GM19238 (cell line): Measurements from ENCODE around the gene CKS1B.

ENCODE experiments used
- DNase-seq: peaks from one replicate; pipeline ENCODE4 v3.0.0; 2011; ENCODE audit warnings: low spot score; ENCODE audit not compliant: insufficient read length

Gene CKS1B

DNA sequence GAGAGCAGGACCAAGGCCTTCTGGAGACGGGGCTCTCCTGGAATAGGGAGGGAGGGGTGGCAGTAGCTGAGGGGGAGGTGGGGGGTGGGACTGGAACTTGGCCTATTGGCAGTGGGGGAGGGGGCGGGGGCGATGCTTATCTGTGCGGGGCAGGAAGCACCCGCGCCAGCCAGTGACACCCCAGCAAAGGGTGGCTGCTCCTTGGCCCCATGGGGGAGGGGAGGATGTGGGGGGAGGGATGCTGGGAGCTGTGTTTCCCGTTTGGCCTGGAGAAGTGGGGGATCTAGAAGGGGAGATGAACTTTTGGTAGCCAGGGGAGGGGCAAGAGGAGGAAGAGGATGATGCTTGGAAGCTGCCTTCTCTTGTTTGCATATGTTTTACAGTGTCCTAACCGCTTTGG, 39.2 kb downstream of the CKS1B start:
- DNase-seq = no peak

DNA sequence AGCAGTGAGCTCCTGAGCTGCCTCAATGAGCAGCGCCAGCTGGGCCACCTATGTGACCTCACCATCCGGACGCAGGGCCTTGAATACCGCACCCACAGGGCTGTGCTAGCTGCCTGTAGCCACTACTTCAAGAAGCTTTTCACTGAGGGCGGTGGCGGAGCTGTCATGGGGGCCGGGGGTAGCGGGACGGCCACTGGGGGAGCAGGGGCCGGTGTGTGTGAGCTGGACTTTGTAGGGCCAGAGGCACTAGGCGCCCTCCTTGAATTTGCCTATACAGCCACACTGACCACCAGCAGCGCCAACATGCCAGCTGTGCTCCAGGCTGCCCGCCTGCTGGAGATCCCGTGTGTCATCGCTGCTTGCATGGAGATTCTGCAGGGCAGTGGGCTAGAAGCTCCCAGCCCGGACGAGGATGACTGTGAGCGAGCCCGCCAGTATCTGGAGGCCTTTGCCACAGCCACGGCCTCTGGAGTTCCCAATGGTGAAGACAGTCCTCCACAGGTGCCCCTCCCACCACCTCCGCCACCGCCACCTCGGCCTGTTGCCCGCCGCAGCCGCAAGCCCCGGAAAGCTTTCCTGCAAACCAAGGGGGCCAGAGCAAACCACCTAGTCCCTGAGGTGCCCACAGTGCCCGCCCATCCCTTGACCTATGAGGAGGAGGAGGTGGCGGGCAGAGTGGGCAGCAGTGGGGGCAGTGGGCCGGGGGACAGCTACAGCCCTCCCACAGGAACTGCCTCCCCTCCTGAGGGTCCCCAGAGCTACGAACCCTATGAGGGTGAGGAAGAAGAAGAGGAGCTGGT, 40.4 kb downstream of the CKS1B start:
- DNase-seq = no peak

DNA sequence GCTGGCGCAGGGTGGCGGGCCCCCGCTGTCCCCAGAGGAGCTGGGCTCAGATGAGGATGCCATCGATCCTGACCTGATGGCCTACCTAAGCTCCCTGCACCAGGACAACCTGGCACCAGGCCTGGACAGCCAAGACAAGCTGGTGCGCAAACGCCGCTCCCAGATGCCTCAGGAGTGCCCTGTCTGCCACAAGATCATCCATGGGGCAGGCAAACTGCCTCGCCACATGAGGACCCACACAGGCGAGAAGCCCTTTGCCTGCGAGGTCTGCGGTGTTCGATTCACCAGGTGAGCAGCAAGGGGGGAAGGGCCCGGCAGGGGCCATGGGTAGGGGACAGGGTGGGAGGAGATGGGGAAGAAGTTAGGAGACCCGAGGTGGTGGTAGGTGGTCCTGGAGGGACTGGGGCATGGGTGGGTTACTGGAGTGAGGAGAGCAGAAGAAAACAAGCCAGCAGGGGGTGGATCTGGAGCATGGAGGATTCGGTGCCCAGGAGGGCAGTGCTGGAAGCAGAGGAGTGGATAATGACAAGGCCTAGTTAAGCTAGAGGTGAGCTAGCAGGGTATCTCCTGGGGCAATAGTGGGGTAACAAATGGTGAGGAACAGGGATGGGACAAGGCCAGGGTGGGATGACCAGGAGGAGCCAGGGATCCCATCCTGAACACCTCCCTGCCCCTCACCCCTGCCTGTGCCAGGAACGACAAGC, 41.2 kb downstream of the CKS1B start:
- DNase-seq = no peak

DNA sequence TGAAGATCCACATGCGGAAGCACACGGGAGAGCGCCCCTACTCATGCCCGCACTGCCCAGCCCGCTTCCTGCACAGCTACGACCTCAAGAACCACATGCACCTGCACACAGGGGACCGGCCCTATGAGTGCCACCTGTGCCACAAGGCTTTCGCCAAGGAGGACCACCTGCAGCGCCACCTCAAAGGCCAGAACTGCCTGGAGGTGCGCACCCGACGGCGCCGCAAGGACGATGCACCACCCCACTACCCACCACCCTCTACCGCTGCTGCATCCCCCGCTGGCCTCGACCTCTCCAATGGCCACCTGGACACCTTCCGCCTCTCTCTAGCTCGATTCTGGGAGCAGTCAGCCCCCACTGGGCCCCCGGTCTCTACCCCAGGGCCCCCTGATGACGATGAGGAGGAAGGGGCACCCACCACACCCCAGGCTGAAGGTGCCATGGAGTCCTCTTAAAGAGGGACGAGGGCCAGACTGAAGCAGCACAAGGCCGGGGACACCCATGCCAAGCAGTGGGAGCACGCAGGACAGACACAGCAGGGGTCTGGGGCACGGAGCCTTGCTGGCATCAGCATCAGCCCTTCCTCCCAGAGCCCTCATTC, 41.9 kb downstream of the CKS1B start:
- no peak for DNase-seq

DNA sequence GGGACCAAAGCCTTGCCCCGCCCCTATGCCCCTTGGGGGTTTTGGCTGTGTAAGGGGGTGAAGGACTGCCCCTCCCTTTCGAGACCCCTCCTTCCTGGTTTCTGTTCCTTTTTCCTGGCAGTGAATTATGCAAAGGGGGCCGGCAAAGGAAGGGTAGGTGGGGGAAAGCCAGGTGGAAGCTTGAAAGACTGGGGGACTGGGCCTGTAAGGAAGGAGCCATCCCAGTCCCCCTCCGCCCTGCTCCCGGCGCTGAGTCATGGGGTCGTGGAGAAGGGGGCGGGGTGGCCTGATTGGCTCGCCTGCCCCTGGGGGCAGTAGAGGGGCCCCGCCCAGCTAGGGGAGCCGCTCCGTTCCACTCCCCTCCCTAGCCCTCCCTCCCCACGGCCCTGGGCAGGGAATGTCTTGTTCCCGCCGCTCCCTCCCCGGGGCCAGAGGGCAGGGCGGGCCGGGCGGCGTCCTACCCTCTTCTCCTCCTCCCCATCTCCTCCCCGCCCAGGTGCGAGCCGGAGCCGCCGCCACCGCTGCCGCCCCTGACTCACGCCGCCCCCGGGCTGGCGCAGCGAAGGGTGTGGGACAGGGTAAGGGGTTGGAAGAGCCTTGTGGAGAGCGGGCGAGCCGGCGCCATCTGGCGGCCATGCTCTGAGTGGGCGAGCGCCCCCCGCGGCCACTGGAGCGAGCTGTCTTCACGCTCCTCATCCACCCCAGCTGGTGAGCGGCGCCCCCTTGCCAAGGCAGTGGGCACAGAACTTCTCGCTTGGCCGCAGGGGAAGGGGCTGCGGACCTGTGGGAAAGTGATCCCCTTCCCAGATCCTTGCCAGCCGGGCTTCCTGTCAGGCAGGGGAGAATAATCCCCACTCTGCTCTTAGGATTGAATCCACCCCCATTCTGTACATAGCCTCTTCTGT, 42.8 kb downstream of the CKS1B start:
- peak; percentile 87 for DNase-seq

DNA sequence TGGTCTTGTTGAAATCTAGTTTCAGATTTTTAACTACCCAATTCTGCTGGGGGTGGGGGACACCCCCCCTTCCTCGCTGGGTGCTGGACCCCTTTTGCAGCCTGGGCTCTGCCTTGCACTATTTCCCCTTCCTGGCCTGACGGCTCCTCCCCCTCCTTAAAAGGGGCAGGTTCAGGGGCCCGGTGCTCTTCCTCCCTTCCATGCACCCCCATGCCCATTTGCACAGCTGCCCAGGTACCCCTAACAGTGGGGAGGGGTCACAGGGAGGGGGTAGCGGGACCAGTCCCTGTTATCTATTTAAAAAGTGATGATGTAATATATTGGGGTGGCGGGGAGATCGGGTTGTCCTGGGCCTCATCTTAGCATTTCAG, 43.5 kb downstream of the CKS1B start:
- DNase-seq = peak; percentile 64

DNA sequence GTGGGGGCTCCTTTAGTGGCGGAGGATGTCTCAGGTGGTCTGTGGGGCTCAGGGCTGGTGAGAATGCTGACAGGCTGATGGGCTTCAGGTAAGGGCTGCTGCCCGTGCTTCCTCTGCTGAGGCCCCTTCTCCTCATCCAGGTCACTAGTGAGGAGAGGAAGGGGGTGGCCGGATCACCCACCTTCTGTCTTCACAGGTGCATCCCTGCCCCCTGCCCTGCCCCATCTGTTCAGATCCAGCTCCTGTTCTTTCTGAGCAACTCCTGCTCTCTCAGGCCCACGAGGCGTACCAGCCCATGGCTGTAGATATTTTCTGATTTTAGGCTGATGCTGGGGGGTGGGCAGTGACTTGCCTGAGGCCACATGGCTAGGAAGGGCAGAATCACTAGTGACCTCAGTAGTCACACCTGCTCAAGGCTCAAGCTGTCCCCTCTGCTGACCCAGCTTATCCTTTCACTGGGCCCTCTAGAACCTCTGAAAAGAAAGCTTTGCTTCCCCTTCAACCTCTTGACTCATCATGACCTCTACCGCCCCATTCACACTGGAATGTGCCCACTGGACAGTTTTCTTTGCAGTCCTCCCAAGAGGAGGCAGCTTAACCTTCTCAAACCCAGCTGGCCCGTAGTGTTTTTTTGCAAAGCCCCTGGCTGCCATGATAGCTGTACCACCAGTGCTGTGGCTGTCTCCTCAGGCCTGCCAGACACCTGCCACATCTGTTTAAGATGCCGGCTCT, 44.3 kb downstream of the CKS1B start:
- DNase-seq = no peak

DNA sequence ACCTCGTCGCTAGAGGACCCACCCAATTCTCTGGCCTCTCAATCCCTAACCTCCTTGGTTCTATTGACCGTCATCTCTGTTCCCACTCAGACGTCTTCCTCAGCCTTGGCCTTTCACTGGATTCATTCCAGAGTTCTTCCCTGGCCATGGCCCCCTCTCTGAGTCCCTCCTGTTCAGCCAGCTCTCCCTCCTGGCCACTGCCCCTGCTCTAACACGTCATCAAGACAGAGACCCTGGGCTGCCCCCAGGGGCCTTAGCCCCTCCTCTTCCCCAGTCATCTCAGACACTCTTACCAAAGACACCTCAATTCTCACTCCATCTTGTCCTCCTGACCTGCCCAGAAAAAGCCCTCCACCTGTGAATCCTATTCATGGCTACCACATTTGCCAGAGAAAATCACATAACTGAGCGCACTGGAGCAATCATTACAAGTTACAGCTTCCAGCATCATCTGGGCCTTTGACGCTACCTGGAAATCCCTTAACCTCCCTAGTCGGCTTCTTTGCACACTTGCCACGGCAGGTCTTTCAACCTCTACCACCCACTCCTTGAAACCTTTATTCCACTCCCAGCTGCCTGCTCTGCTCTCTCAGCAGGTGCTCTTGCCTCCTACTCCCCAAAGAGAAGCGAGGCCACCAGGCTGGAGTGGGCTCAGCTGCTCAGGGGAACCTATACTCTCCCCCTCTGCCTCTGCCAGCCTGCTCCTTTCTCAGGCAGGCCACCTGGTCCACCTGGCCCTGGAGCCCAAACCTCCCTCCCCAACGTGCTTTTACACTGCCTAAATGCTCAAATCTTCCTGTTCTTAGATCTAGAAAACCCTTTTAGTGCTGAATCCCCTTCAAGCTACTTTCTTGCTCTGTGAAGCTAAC, 45.1 kb downstream of the CKS1B start:
- no peak for DNase-seq

DNA sequence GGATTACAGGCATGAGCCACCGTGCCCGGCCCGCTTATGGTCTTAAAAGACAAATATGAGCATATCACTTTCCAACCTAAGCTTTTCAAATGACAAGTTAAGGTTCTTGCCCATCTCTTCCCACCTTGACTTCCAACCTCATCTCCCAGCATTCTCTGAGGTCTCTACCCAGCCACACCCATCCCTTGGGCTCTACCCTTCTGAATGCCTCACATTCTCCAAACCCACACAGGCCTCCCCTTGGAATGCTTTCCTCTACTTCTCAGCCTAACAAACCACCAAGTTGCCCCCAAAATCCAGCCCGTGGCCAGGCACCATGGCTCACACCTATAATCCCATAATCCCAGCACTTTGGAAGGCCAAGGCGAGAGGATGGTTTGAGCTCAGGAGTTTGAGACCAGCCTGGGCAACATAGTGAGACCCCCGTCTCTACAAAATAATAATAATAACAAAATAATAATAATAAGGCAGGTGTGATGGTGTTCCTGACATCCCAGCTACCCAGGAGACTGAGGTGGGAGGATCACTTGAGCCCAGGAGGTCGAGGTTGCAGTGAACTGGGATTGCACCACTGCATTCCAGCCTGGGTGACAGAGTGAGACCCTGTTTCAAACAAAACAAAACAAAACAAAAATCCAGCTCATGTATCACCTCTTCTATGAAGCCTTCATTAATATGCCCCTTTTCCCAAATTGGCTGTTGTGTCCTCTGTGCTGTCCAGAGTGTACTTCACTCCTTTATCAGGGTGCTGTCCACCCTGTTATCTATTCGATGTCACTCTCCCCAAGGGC, 47.9 kb downstream of the CKS1B start:
- DNase-seq = no peak

DNA sequence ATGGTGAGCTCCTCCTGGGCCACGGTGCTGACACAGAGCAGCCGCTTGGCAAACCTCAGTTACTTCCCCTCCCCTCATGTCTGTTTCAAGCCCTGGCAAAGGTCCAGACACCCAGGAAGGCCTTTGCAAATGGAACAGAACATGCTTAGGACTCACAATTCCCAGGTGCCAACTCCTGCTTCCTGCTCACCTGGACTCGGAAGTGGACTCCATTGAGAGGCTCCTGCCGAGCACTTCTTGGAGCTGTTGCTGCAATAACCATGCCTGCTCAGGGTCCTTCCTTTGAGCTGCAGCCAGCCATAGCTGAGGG, 48.4 kb downstream of the CKS1B start:
- DNase-seq = no peak

DNA sequence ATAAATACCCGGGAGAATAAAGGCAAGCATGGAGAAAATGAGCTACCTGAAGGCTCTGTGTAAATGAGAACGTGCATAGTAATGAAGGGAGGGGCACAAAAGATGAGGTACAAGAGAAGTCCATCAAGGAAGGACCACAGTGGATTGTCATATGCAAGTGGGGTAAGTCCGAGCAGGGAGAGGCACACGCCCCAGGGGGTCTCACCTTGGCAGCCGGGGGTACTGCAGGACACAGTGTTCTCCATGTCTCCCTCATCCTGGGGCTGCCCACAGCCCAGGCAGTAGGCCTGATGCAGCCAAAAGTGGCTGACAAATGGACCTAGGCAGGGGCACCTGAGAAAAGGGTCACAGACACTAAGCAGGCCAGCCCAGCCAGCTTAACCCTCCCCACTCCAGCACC, 49.1 kb downstream of the CKS1B start:
- DNase-seq = no peak

DNA sequence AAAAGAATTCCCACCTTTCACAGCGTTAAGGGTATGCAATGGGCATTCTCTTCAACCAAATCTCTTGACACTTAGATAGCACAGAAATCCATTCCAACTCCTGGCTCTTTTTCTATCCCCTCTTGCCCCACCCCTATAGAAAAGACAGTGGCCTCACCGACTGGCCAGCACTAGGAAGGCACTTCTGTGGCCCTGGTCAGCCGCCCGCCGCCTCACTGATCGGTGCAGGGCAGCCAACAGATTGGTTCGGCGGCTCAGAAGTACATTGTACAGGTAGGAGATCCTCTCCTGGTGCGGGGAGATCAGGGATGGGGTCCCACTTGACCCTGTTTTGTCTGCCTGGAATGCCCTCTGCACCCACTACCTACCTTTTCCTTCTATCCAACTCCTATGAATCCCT, 49.8 kb downstream of the CKS1B start:
- no peak for DNase-seq

DNA sequence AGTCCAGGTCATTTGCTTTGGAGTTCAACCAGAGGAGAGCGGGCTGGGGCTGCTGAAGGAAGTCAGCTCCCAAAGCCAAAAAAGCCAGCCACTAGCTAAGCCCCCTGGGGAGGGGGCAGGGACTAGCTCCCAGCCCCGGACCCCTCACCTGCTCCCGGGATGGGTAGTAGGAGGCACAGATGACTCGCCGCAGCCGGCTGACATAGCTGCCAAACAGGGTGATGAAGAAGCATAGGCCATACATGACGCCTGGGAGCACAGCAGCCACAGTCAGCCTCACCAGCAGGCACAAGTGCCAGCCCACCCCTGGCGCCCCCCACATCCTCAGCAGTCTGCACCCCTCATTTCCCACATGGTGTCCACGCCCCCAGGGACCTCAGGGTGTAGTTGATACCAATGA, 51.7 kb downstream of the CKS1B start:
- DNase-seq = no peak

DNA sequence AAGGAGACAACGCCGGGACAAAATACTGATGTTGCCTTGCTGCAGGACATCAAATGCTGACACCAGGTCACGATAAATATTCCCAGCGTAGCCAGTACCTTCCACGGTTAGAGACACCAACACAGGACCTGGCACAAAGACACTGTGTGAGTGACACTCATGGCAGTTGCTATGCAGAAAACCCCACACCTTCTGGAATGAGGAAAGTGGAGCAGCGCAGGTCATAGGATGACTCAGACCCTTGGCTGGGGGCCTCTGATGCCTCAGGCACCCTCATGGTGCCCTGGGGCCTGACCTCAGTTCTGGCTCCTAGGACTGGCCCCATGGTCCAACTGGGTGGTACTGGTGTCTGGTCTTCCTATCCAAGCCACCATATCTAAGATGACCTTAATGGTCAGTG, 52.1 kb downstream of the CKS1B start:
- DNase-seq = no peak
